T-helper 1 cell treated with Interleukin-12 subunit alpha and Interleukin-12 subunit beta and Interleukin-4 antibody, amounts not matched to agents 30 ng/mL and 1 ng/mL, for 36 hours (primary cell): Measurements from ENCODE around the gene TTN. TPM values are rescaled to one million over a fixed set of nuclear protein-coding genes. Genes with fewer than 3 reads are reported as not detected.

ENCODE experiments used
- intact Hi-C: fragments of 100-400 bp; cut with micrococcal nuclease; formaldehyde crosslinking; loops from one replicate; pipeline ENCODE4 v1.15.1; 2024
- total RNA-seq: library from RNA; stranded (reverse); gene quantifications from 2 replicates; pipeline ENCODE4 v1.2.3, GENCODE V29; 2022

TTN gene
- total RNA-seq, 1 donor from 2014 or later: 9.7 TPM

DNA sequence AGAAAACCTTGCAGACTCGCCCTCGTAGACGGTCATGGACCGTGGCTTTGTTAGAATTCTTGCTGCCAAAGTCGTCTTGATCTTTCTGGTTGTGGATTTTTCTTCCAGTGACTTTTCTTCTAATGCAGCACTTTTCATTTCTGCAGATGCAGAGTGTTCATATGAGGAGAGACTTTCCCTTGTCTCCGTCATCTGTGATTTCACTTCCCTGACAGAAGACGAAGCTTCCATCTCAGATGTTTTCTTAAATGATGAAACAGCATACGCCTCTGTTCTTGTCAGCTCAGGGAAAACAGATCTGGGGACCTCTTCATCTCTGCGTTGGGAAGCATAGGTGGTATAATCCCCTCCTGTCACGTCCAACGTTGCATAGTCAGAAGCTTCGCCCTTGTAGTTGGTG lies 276.1 kb downstream of the TTN start:
- intact Hi-C loops: loop anchor here (2.0 kb wide), 1 partner anchor 52 kb away; the partner anchor contains the start of gene FKBP7

DNA sequence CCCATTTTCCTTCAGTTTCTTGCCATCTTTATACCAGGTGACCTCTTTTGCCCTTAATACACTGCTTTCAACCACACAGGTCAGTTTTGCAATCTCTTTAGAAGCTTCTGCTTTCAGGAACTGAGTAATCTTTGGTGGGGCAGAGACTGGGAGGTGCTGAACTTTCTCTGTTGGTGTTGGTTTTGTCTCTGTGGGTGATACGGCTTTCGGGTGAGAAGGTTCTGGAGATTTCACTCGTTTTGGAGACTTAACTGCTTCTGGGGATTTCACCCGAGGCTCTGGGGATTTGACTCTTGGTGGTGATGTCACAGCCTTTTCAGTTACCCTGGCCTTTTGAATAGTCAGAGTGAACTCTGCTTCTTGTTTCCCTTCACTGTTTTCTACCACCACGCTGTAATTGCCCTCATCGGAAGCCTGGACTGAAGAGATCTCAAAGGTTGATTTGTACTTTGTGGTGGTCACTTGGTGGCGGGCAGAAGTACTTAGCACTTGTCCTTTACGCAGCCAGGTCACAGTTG lies 276.5 kb downstream of the TTN start:
- intact Hi-C loops: loop anchor here (2.0 kb wide), 1 partner anchor 52 kb away; the partner anchor contains the start of gene FKBP7

DNA sequence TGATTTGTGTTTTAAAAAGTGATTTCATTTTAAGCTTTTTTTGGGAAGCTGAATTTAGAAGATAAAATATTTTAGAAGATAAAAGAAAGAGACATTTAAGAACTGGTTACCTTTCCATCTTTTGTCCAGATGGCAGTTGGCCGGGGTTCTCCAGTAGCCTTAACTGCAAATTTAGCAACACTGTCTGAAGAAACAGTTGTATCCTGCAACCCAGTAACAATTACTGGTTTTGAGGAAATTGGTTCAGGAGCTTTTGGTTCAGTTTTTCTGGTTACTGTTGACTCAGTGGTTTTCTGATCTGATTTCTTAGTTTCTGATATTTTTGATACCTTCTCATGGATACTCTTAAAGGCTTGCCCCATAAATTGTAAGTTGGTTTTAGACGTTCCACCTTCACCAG lies 277.1 kb downstream of the TTN start:
- intact Hi-C loops: loop anchor here (2.0 kb wide), 1 partner anchor 51 kb away; the partner anchor contains the start of gene FKBP7

DNA sequence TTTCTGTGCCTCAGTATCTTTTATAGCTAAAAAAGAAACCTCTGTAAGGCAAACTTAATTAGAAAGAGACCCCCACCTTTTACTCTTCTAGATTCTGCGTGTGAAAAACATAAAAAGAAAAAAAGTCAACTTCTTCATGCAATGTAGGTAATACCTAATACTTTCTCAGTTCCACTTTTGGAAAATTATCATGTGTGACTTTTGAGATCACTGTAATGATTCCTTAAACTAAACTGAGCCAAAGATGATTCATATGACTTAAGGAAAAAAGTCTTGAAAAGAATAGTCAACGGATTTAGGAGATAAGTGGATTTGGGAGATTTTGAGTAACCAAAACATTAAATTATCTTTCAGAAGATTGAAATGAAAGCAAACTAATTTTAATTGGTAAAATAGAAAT lies 278.0 kb downstream of the TTN start:
- intact Hi-C loops: loop anchor here (10.0 kb wide), 2 partner anchors 334 to 576 kb away; partner anchors contain the start of gene OSBPL6

DNA sequence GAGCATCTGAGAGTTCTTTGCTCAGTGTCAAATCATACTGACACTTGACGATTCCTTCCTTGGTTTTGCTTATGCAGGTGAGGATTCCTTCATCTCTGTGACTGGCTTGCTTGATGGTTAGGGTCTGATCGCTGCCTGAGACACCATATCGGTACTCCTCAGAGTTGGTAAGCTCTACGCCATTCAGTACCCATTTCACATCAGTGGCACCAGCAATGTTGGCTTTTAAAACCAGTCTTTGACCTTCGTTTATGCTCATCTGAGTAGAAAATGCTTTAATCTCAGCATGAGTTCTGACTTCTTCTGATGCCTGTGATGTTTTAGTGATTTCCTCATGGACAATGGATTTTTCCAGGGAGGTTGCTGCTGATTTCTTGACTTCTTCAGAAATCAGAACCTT lies 278.6 kb downstream of the TTN start:
- intact Hi-C loops: loop anchor here (10.0 kb wide), 2 partner anchors 334 to 576 kb away; partner anchors contain the start of gene OSBPL6

DNA sequence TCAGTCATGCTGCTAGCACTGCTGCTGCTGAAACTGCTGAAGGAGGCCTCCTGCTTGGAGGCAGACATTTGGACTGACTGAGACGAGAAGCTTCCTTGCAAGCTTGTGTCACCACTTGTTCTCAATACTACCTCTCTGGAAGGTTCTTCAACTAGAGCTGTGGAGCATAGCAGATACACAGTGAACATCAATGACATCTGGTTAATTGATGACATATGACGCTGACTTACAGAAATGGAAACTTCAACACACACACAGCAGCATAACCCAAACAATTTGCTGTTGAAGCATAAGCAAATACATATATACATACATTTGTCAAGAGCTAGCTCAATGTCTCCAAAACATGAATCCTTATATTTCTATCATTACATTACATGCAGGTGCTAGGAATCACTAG lies 279.6 kb downstream of the TTN start:
- intact Hi-C loops: loop anchor here (10.0 kb wide), 2 partner anchors 333 to 577 kb away; partner anchors contain the start of gene OSBPL6

DNA sequence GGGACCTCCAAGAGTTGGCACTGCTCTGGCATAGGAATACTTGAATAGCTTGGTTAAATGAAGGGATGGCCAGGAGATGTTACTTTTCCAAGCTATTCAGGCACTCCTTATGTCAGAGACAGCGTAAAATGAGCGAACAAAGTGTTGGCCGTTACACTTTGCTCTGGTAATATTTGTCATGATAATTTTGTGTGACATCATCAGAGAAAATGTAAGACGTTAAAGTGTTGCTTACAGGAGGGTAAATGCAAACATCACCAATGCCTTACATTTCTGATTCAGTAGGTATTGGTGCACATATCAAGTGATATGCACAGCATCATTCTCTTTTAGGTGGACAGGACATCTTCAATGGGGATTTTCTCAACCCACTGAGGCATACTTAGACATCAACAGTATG lies 281.0 kb downstream of the TTN start:
- intact Hi-C loops: loop anchor here (10.0 kb wide), 2 partner anchors 331 to 579 kb away; partner anchors contain the start of gene OSBPL6

DNA sequence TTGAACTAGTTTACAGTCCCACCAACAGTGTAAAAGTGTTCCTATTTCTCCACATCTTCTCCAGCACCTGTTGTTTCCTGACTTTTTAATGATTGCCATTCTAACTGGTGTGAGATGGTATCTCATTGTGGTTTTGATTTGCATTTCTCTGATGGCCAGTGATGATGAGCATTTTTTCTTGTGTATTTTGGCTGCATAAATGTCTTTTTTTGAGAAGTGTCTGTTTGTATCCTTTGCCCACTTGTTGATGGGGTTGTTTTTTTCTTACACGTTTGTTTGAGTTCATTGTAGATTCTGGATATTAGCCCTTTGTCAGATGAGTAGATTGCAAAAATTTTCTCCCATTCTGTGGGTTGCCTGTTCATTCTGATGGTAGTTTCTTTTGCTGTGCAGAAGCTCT lies 281.8 kb downstream of the TTN start:
- intact Hi-C loops: loop anchor here (10.0 kb wide), 2 partner anchors 331 to 579 kb away; partner anchors contain the start of gene OSBPL6

DNA sequence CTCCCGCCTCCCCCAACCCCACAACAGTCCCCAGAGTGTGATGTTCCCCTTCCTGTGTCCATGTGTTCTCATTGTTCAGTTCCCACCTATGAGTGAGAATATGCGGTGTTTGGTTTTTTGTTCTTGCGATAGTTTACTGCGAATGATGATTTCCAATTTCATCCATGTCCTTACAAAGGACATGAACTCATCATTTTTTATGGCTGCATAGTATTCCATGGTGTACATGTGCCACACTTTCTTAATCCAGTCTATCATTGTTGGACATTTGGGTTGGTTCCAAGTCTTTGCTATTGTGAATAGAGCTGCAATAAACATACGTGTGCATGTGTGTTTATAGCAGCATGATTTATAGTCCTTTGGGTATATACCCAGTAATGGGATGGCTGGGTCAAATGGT lies 282.2 kb downstream of the TTN start:
- intact Hi-C loops: loop anchor here (10.0 kb wide), 2 partner anchors 330 to 580 kb away; partner anchors contain the start of gene OSBPL6

DNA sequence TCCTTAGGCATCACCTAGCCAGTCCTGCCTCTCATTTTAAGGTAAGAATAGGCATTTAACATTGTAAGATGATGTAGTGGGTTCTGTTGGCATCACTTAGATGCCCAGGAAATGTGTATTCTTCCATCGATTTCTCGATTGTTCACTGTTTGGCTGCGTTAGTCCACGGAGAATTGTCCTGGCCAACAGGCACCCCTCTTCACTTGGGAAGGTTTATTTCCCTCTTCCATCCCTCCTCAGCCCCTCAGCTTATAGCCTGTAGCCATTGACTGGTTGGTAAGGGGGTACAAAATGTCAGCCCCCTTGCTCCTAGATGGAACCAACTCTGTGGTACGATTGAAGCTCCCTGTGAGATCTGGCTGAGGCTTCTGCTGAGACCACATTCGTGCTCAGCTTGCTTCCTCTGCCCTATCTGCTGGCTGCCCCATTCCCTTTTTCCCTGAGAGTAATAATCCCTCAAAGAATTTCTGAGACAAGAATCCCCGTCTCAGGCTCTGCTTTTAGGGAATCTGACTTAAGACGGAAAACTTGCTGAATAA lies 283.6 kb downstream of the TTN start:
- intact Hi-C loops: loop anchor here (1.0 to 10.0 kb wide), 11 partner anchors 9 to 1484 kb away; partner anchors contain the start of genes CWC22, FKBP7, OSBPL6 and RBM45

DNA sequence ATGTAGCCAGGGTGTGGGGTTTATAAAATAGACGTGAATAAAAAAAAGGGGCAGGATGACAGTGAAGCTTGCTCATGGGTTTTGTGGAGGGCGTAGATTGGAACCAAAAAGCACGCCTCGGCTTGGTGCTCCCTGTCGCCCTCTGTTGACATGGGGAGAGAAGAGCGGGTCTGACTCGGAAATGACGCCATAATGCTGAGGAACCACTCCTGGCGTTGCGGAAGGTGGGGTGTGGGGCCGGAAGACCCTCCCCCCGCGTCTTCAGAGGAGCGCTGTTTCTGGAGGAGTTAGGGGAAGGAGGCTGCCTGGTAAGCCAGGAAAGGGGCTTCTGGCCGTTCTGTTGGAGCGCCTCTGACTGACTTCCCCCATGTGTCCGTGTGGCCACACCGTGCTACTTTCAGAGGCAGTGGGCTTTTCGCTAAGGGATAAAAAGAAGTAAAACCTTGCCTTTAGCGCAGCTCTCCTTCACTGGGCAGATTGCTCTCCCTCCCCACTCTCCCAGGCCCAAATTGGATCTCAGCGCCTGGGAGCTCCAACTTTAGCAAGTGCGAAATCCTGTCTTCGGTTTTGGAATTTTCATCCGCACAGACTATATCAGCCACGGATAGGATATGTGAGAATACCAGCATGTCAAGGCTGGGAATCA lies 284.1 kb downstream of the TTN start:
- intact Hi-C loops: loop anchor here (1.0 to 10.0 kb wide), 11 partner anchors 9 to 1484 kb away; partner anchors contain the start of genes CWC22, FKBP7, OSBPL6 and RBM45

DNA sequence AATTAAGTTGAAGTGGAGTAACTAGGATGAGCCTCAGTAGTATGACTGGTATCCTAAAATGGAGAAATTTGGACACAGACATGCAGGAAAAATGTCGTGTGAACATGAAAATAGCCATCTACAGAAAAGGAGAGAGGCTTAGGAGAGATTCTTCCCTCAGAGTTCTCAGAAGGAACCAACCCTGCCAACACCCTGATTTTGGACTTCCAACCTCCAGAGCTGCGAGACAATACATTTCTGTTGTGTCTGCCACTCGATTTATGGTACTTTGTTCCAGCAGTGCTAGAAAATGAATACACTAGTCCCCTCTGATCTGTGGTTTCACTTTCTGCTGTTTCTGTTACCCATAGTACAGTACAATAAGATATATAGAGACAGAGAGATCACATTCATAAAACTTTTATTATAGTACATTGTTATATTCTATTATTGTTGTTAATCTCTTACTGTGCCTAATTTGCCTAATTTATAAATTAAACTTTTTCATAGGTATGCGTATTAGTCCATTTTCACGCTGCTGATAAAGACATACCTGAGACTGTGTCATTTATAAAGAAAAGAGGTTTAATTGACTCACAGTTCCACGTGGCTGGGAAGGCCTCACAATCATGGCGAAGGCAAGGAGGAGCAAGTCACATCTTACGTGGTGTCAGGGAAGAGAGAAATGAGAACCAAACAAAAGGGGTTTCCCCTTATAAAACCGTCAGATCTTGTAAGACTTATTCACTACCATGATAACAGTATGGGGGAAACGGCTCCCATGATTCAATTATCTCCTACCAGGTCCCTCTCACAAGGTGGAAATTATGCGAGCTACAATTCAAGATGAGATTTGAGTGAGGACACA lies 285.7 kb downstream of the TTN start:
- intact Hi-C loops: loop anchor here (2.0 to 10.0 kb wide), 5 partner anchors 215 to 741 kb away; partner anchors contain the start of genes OSBPL6, RBM45 and SESTD1

DNA sequence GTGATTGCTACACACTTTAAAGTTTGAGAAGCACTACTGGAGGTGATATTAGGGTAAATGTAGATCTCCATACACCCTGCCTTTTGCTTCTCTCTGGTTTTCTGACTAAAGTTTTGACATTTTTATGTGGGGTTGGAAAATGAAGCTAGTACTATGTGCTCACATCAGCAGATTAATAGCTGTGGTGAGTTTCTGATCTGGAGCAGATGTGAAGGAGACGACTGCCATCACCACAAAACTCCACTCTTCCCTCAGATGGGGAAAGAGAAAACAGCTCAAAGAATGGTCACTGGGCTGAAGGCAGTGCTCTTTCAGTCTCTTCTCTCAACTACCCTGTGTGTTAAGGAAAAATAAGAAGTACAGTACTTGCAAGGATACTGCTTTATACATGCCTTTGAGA lies 289.7 kb downstream of the TTN start:
- intact Hi-C loops: no loop called here

DNA sequence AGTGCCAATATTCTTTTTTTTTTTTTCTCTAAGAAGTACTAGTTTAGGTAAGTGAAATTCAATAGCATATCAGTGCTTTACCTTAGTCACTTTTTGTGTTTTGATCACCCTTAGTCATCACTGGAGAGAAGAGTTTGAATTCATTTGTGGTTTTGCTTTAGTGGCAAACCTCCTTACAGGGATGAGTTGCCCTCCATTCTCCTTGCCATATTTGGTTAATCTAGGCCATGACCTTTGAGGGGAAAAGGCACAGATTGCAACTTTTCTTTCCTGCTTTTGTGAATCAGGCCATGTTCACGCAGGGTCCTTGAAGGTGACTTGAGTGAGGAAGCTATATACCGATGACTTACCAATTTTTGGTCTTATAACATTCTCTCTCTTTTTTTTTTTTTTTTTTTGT lies 292.6 kb downstream of the TTN start:
- intact Hi-C loops: loop anchor here (1.0 to 2.0 kb wide), 3 partner anchors 9 to 518 kb away; partner anchors contain the start of genes PJVK and PRKRA

DNA sequence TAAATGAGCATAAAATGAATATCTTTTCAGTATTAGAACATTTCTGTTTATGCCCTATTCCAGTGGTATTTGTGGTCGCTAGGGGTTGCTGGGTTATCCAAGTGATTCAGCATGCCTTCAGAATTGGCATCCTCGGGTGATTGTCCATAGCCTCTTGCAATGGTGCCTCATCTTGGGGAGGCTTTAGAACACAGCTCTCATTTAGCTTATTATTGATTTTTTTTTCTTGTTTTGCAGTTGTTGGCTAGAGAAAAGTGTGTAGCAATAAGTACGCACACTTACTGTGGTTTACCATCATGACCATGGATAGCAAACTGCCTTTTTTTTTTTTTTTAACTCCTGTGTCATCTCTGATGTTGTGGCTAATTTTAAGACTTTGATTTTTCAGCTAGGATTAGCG lies 293.3 kb downstream of the TTN start:
- intact Hi-C loops: loop anchor here (1.0 to 2.0 kb wide), 3 partner anchors 9 to 519 kb away; partner anchors contain the start of genes PJVK and PRKRA

DNA sequence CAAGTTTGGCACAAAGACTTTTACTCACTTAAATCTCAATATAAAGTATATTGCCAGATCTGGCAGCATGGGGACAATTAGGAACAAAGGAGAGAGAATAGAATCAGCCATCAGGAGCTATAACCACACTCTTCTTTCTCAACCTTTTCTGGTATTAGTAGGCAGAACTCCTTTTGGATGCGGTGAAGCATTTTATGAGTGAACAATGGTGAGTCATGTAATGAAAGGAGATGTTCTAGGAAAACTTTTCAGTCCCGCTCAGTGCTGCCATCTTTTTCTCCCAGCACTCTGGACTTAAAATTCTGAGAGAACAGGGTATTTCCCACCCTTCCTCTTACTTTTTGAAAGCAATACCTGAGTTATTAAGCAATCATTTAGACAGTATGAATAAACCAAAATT lies 294.7 kb downstream of the TTN start:
- intact Hi-C loops: no loop called here

DNA sequence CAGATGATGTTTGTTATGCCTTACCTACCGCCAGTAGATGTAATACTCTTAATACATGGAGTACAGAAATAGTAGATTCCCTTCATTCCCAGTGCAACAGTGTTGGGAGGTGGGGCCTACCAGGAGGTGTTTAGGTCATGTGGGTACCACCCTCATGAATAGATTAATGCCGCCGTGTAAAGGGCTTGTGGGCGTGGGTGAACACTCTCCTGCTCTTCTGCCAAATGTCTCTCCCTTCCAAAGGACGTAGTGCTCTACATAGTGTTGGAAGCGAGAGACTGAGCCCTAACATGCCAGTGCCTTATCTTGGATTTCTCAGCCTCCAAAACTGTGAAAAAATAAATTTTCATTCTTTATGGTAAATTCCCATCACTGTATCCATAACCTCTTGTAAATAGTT lies 296.8 kb downstream of the TTN start:
- intact Hi-C loops: no loop called here

DNA sequence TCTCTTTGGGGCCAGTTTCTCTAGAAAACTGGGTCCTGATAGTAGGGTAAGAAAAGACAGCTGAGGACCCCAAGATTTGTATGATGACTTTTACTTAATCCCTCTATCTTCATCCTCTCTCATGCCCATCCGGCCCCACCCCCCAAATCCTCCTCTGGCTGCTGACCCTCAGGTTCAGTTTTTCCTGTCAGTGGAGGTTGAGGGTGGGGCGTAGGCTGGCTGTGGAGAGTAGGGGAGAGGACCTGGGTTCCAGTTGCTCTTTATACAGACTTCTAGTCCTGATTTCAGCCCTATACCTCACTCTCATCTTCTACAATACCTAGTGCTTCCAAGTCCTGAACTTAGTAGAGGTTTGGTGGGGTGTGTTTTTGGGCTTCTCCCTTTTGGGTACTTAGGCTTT lies 298.6 kb downstream of the TTN start:
- intact Hi-C loops: no loop called here

DNA sequence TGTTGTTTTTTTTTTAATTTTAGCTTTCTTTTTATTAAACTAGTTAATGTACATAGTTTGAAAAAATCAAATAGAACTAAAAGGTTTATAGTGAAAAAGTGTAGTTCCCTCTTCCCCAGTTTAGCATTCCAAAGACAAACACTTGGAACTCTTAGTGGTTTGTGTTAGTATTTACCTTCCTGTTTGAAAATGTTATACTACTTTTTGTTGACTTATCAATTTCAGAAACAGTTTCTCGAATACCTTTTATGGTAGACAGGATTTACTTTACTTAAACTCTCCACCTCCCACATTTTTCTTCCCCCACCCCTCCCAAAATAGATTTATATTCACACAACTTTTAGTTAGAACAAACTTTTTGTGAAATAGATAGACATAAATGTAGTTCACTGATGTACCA lies 300.3 kb downstream of the TTN start:
- intact Hi-C loops: loop anchor here (2.0 kb wide), 1 partner anchor 26 kb away; the partner anchor contains the start of gene PLEKHA3

DNA sequence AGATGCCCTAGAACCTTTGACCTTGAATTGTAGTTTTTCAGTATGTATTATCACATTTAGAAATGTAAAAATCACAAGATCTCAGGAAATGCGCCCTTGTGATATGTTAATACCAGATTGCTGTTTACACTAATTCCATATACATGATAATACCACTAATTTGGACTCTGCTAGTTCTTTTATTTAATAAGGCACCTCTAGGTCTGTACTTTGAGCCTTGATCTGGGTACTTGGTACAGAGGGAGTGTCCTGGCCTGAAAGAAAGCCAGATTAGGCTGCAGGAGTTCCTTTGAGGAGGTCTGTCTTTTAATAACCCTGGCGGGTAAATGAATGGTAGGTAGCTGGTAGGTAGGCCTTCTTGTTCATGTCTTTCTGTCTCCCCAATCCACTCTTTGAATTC lies 300.7 kb downstream of the TTN start:
- intact Hi-C loops: loop anchor here (2.0 kb wide), 1 partner anchor 26 kb away; the partner anchor contains the start of gene PLEKHA3

DNA sequence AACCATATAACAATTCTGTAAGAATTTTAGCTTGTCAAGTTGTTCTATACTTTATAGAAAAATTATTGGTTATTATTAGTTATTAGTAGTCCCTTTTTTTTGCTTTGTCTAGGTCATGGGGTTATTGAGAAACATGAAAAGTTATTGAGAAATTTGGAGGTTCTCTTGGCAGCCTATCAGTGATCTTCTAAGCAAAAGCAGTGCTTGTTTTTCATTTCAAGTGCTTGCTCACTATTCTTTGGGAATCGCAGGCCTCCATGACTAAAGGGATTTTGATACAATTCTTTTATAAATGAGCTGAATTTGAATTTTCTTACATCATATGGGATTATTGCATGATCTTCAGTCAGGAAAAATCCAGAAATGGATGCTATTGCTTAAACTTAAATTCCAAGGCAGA lies 301.1 kb downstream of the TTN start:
- intact Hi-C loops: loop anchor here (2.0 kb wide), 1 partner anchor 25 kb away; the partner anchor contains the start of gene PLEKHA3
